RWPE1 (cell line): ENCODE measurements around the gene ZNF44.

Experiments
- CTCF ChIA-PET: fragments of 350-600 bp; sonication (Branson Sonifier 250); formaldehyde crosslinking; extraction: SDS; loops from one replicate; lab custom pipeline; 2021; lab: Yijun Ruan, JAX
- POLR2A ChIA-PET: fragments of 400-600 bp; formaldehyde crosslinking; extraction: SDS; loops from one replicate; lab custom pipeline; 2020; ENCODE audit warnings: antibody characterized with exemption; ENCODE audit not compliant: low non-redundant PET; lab: Yijun Ruan, JAX
- DNase-seq: peaks from one replicate; pipeline ENCODE4 v3.0.0; 2012; ENCODE audit warnings: low spot score
- H3K27ac ChIP-seq: fragments of 450-650 bp; 2 replicates; pipeline ENCODE4 v1.5.1; 2017
- TF ChIP-seq, protein P1 (sequence below): fragments of 450-650 bp; conservative IDR thresholded peaks from 2 replicates; pipeline ENCODE4 v1.5.1; 2017; ENCODE audit warnings: low read depth, mild to moderate bottlenecking

Gene ZNF44

DNA sequence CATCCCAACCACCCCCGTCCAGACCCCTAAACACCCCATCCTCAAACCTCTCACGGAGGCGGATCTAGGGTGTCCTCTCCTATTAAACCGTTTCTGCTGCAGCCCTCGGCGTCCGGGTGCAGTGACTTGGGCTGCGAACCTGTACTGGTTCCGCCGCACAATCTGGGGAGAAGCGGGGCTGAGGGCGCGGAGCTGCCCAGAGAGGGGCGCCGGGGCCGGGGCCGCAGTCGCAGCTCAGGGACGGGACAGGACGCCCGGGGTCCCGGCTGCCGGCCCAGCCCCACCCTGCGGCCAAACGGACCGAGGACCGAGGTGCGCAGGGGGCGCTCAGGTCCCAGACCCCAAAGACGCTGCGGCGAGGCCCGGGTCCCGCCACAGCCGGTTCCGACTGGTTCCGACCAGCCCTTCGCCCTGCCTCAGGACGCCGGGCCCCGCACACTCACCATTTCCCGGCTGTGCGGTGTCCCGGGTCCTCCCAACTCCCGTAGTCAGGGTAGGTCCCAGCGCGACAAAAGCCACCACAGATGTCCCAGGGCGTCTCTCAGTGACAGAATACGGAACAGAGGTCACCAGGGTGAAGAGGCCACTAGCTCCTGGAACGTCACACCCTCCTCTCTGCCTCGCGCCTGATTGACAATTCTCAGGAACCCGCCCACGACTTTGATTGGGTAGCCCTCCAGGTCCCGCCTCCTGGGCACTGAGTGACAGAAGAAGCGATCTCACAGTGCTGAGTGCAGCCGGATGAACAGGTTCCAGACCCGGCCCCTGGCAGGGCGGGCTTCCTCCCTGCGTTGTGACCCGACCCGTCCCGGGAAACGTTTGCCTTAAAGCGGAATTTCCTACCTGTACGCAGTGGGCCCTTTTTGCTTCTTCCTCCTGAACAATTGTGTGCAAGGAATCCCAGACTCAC lies at the start of gene ZNF44:
Gene ZNF44, minus strand, starts transcription at position 635 of the 910 bp plus-strand sequence. Its CDS starts 189 bp downstream, at position 446.
- H3K27ac ChIP-seq: peak within 1 kb of the TSS; percentile 85
- TF ChIP-seq, protein P1, sequence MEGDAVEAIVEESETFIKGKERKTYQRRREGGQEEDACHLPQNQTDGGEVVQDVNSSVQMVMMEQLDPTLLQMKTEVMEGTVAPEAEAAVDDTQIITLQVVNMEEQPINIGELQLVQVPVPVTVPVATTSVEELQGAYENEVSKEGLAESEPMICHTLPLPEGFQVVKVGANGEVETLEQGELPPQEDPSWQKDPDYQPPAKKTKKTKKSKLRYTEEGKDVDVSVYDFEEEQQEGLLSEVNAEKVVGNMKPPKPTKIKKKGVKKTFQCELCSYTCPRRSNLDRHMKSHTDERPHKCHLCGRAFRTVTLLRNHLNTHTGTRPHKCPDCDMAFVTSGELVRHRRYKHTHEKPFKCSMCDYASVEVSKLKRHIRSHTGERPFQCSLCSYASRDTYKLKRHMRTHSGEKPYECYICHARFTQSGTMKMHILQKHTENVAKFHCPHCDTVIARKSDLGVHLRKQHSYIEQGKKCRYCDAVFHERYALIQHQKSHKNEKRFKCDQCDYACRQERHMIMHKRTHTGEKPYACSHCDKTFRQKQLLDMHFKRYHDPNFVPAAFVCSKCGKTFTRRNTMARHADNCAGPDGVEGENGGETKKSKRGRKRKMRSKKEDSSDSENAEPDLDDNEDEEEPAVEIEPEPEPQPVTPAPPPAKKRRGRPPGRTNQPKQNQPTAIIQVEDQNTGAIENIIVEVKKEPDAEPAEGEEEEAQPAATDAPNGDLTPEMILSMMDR: no peak
- peak; percentile 96 for DNase-seq
- ChIA-PET POLR2A (no interaction called here), CTCF (no interaction called here)

DNA sequence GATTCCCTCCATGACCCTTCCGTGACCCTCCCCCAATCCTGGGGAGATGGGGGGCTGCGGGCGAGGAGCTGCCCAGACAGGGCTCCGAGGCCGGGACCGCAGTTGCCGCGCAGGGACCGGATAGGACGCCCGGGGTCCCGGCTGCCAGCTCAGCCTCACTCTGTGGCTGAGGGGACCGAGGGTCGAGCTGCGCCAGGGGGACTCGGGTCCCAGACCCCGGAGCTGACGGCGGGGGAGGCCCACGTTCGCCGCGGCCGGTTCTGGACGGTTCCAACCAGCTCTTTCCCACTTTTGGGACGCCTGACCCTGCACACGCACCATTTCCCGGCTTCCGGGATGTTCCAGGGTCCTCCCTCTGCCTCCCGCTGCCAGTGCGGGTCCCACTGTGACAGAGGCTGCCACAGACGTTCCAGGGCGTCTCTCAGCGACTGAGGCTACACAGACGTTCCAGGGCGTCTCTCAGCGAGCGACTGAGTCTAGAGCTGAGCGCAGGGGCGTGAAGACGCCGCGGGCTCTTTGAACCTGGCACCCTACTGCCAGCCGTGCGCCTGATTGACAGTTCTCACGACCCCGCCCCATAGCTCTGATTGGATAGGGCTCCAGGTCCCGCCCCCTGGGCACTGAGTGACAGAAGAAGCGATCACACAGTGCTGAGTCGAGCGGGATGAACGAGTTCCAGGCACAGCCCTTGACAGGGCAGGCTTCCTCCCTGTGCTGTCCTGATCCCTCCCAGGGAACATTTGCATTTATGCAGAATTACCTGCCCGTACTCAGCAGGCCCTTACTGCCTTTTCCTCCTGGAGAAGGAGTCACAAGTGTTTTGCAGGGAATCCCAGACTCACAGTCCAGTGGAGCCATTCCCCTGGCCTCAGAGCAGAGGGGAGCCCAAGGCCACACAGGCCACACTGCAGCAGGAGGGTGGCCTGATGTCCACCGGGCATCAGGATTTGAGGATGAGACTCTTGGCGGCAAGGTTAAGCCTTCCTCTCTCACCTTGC lies 38.8 kb upstream of the ZNF44 start, which contains the start of gene ZNF563:
Gene ZNF563, minus strand, starts transcription at position 472 of the 998 bp plus-strand sequence. Its CDS starts 151 bp downstream, at position 321.
- H3K27ac ChIP-seq: peak within 1 kb of the TSS; percentile 88
- TF ChIP-seq, protein P1: no peak
- CTCF ChIA-PET: interaction anchor here (0.6 to 1.2 kb wide), 3 partner anchors 32 to 274 kb away, joined by 3 to 4 read pairs (median 3); partner anchors contain the start of gene ZNF442

DNA sequence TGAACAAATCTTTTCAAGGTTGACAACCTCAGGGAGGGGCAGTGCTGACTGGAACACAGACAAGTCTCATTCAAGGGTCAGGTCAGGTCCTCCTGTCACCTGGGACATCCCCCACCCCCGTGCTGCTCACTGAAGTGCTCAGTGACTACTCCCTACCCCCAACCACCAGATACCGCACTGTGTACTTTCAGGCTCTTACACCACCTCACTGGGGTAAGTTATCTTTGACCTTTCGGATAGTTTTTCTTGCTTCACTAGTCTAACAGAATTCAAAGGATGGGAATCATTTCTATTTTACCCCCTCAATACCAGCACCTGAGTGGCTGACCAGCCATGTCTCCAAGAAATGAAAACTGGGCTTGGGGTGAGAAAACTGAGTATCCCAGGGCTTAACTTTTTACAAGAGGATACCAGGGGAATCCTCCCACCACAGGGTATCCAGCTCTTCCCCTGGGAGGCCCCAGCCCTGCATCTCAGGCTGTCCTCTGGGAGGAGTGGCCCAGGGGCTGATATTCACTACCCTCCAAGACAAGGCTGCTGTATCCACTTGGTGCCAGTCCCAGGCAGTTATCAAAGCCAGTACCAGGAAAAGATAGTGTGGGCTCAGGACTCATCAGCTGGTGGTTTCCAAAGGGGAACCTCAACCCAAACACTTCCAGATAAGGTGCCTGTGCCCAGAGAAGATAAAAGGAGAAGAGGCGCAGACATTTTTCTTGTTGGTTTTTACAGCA lies 36.7 kb upstream of the ZNF44 start:
- TF ChIP-seq, protein P1: no peak
- POLR2A ChIA-PET: no interaction called here
- no peak overlapping the region for H3K27ac ChIP-seq
- CTCF ChIA-PET: no interaction called here
- DNase-seq: no peak

More for the DNA sequence above, 38.8 kb upstream of the ZNF44 start, which contains the start of gene ZNF563:
- POLR2A ChIA-PET: interaction anchor here (0.6 to 1.0 kb wide), 2 partner anchors 32 to 152 kb away, joined by 3 read pairs; partner anchors contain the start of gene ZNF442
- peak; percentile 99 for DNase-seq

GRCh38 chr19:12330340-12330739 lies 35.7 kb upstream of the ZNF44 start:
- POLR2A ChIA-PET: interaction anchor here (0.7 kb wide), 1 partner anchor 35 kb away, joined by 3 read pairs; no protein-coding TSS in a partner anchor
- H3K27ac ChIP-seq: no peak overlapping the region
- TF ChIP-seq, protein P1: no peak
- CTCF ChIA-PET: no interaction called here
- no peak for DNase-seq

GRCh38 chr19:12325690-12326089 lies 31.0 kb upstream of the ZNF44 start:
- CTCF ChIA-PET: no interaction called here
- POLR2A ChIA-PET: no interaction called here
- no peak for DNase-seq
- TF ChIP-seq, protein P1: no peak
- no peak overlapping the region for H3K27ac ChIP-seq
